ENCODE results near the gene ZNF48. TPM values are rescaled to one million over a fixed set of nuclear protein-coding genes. Genes with fewer than 3 reads are reported as not detected.

Gene ZNF48
- total RNA-seq, 2 donors from 2014 or later, result 9.3 to 12.2 TPM

DNA sequence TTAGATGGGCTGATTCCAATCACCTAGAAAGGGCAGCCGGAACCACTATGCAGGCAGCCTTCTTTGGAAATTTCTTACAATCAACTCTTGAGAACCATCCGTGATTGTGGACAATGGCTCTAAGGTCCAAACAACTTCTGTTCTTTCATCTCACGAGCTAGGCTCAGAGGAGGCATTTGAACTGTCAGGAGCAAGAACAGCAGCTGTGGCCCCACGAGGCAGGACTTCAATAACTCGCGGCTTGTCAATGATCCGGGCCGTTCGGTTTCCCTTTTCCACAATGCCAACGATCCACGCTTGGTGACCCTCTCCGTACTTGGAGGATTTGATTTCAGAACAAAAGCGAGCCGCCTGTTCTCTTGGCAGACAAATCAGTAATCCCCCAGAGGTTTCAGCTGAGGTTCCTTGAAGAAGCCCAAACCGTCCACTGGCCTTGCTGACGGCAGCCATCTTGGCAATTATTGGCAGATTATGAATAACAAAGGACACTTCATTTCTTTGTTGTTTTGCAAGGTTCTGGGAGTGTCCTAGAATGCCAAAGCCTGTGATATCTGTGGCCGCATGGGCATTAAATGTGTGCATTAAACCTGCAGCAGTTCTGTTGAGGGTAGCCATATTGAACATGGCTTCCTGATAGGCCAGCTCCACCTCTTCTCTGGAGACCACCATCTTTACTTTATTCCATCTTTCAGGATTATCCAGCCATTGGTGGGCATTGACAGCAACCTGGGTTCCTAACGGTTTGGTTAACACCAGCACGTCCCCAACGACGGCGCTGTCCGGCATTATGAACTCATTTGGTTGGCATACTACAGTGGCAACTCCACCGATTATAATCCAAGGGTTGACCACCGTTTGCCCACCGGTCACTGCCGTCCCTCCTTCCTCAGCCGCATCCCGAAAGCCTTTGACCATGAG lies 49.3 kb downstream of the ZNF48 start:
- WGBS, 2 donors, result 80 to 90% methylated on average over 29 of the region's 29 CpGs
- Histone ChIP-seq H3K36me3 (replicated peaks in 1 of 2; ENCODE audit: insufficient read depth in 1 of 2, low read depth in 2 of 2) (no peaks in the 10 kb centered on the region), H3K27ac (peak overlapping the region; percentile 73 to 98 (median 88)), H3K9me3 (no peaks in the 10 kb centered on the region), H3K27me3 (no peaks in the 10 kb centered on the region), H3K4me1 (peaks cover 58% of the 10 kb centered on the region), H3K4me3 (peak overlapping the region; percentile 21 to 82)
- intact Hi-C loops (cut with DNase I), result no loop called here
- no peak for TF ChIP-seq POLR2A (IDR thresholded peaks at IDR 0.05)
- no peak for TF ChIP-seq CTCF (IDR thresholded peaks at IDR 0.05)
- no peak for DNase-seq
- ATAC-seq, result no peak

DNA sequence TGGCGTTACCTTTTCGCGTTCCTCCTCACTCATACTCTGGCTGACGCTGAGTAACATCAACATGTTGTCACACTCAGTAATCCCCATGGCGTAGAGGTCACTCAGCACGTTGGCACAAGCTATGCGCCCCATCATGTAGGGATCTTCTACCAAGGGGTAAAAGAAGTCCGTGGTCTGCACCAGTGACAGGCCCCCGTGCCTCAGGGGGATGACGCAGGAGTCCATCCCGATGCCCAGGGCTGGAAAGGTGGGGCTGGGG lies 49.9 kb downstream of the ZNF48 start:
- ATAC-seq (no peak), DNase-seq (no peak)
- H3K27me3 ChIP-seq, result no peaks in the 10 kb centered on the region
- intact Hi-C loops (cut with DNase I), result no loop called here
- peak overlapping the region; percentile 21 to 82 for H3K4me3 ChIP-seq
- no peaks in the 10 kb centered on the region for H3K36me3 ChIP-seq (replicated peaks in 1 of 2; ENCODE audit: insufficient read depth in 1 of 2, low read depth in 2 of 2)
- no peaks in the 10 kb centered on the region for H3K9me3 ChIP-seq
- peaks cover 60% of the 10 kb centered on the region for H3K4me1 ChIP-seq
- no peak for TF ChIP-seq CTCF (IDR thresholded peaks at IDR 0.05)
- TF ChIP-seq POLR2A (IDR thresholded peaks at IDR 0.05), result no peak
- WGBS, 2 donors, result 28 to 41% methylated on average over 5 to 11 of the region's 11 CpGs
- H3K27ac ChIP-seq, result peak overlapping the region; percentile 73 to 98 (median 88)

DNA sequence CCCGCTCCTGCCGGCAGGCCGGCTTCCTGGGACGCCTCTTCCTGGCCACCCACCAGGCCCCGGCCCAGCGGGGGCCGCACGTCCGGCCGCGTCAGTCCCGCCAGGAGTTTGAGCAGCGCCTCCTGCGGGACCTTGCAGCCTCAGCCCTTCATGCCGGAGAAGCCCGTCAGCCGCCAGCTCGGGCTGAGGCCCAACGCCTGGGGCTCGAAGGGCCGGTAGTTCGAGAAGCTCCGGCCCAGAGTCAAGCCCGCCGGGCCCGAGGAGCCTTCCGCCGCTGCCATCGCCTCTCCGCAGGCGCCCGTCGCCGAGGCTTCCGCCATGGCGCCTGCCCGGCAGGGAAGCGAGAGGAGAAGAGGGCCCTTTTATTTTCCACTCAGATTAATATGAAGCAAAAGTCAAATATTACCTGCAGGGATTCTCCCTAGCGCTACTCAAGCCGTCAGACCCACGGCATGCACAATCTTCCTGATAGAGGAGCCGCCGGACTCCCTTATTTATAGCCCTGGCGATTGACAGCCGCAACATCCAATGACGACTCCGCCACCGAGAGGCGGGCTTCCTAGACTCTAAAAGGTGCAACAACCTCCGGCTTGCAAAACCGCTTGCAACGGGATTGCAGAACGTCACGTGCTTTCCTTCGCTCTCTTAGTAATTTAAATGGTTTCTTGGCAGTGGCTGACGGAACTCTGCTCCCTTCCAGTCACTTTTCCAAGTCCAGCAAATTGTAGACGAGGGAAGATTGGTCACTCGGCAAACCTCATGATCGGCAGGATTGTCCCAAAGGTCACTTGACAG lies 50.4 kb downstream of the ZNF48 start, which contains the start of gene SEPHS2:
Gene SEPHS2 (minus strand): TSS at position 467 of the 795 bp plus-strand sequence. CDS start 147 bp downstream, at position 320.
- Histone ChIP-seq H3K27ac (peak within 1 kb of the TSS; percentile 73 to 98 (median 88)), H3K27me3 (no peaks in the 10 kb centered on the region), H3K9me3 (no peaks in the 10 kb centered on the region), H3K36me3 (replicated peaks in 1 of 2; ENCODE audit: insufficient read depth in 1 of 2, low read depth in 2 of 2) (no peaks in the 10 kb centered on the region), H3K4me3 (peak within 1 kb of the TSS; percentile 21 to 82), H3K4me1 (peaks cover 60% of the 10 kb centered on the region)
- peak; percentile 93 for ATAC-seq
- 0% methylated on average over 34 to 58 of the region's 59 CpGs for whole genome bisulfite sequencing, 2 donors
- peak; percentile 93 to 99 (median 99) for TF ChIP-seq POLR2A (IDR thresholded peaks at IDR 0.05)
- peak in 6 of 7 experiments; percentile 24 to 41 (median 34) for TF ChIP-seq CTCF (IDR thresholded peaks at IDR 0.05)
- intact Hi-C loops (cut with DNase I), result no loop called here
- DNase-seq, result peak; percentile 98 to 100 (median 98)

- WGBS, 2 donors, result 53 to 58% methylated on average over 10 of the region's 10 CpGs
- ATAC-seq (no peak), DNase-seq (no peak)
- no peak overlapping the region for H3K4me3 ChIP-seq
- no peaks in the 10 kb centered on the region for H3K27me3 ChIP-seq
- H3K27ac ChIP-seq, result peak overlapping the region; percentile 73 to 98 (median 88)
- no peaks in the 10 kb centered on the region for H3K9me3 ChIP-seq
- intact Hi-C loops (cut with DNase I), result no loop called here
- no peaks in the 10 kb centered on the region for H3K36me3 ChIP-seq (replicated peaks in 1 of 2; ENCODE audit: insufficient read depth in 1 of 2, low read depth in 2 of 2)
- H3K4me1 ChIP-seq, result peaks cover 60% of the 10 kb centered on the region
- TF ChIP-seq POLR2A (IDR thresholded peaks at IDR 0.05) (no peak), CTCF (IDR thresholded peaks at IDR 0.05) (no peak)
These were observed 51.0 kb downstream of the ZNF48 start for GRCh38 chr16:30446203-30446595.
